Measurements from ENCODE around the gene TMEM223. TPM values are rescaled to one million over a fixed set of nuclear protein-coding genes. Genes with fewer than 3 reads are reported as not detected.
"Not testable (repeated sequence)": the region's sequence is repeated elsewhere in the genome, so short reads cannot be mapped to it uniquely, and the experiment has no call there.

TMEM223 gene
- total RNA-seq, 1 donor from 2014 or later, result 92.5 TPM

GRCh38 chr11:62753736-62754603, 37.8 kb downstream of the TMEM223 start, which contains the start of gene ZBTB3:
Gene ZBTB3, minus strand, starts transcription at chr11:62754160. Its CDS starts 496 bp downstream, at chr11:62753664.
- TF ChIP-seq, protein P1, sequence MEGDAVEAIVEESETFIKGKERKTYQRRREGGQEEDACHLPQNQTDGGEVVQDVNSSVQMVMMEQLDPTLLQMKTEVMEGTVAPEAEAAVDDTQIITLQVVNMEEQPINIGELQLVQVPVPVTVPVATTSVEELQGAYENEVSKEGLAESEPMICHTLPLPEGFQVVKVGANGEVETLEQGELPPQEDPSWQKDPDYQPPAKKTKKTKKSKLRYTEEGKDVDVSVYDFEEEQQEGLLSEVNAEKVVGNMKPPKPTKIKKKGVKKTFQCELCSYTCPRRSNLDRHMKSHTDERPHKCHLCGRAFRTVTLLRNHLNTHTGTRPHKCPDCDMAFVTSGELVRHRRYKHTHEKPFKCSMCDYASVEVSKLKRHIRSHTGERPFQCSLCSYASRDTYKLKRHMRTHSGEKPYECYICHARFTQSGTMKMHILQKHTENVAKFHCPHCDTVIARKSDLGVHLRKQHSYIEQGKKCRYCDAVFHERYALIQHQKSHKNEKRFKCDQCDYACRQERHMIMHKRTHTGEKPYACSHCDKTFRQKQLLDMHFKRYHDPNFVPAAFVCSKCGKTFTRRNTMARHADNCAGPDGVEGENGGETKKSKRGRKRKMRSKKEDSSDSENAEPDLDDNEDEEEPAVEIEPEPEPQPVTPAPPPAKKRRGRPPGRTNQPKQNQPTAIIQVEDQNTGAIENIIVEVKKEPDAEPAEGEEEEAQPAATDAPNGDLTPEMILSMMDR (IDR thresholded peaks at IDR 0.05), result no peak
- Histone ChIP-seq H3K9me3 (no peaks in the 10 kb centered on the region), H3K27me3 (no peaks in the 10 kb centered on the region), H3K36me3 (peaks cover 0 to 14% of the 10 kb centered on the region in 2 donors), H3K4me3 (peak within 1 kb of the TSS; percentile 65 to 72), H3K4me1 (peaks cover 11 to 15% of the 10 kb centered on the region in 2 donors), H3K27ac (peak within 1 kb of the TSS; percentile 86)
- intact Hi-C loops (cut with DNase I), result loop anchor here (1.0 kb wide), 1 partner anchor 26 kb away; the partner anchor contains the start of gene TTC9C
- DNase-seq (ENCODE audit: low spot score in 2 of 2), result peak; percentile 94 to 99

DNA sequence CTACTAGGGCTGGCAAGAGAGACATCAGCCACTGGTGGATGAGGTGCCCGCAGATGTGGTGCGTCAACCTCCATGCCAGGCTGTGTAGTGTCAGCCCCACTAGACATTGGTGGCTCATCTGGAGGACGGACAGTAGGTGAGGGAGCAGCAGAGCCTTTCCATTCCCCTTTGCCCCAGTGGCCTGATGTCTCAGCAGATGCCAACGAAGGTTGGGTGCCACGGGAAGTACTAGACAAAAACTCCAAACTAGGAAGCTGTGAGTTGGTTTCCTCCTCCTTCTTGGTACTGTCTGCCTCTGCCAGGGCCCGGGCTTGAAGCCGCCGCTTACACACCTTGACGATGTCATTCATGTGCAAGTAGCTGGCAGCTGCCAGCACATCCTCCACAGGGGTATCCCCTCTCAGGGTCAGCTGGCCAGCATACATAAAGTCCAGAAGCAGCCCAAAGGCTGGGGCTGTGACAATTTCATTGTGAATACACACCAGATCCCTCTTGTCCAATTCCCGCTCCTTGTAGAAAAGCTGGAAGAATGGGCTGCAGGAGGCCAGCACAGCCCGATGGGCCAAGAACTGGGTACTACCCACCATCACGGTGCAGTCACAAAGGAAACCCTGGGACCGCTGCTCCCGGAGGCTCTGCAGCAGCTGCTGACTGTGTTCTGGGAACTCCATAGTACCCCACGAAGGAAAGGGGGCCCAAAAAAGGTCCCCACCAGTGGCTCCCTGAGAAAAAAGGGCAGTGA, 38.6 kb downstream of the TMEM223 start:
- intact Hi-C loops (cut with DNase I), result loop anchor here (1.0 kb wide), 1 partner anchor 25 kb away; the partner anchor contains the start of gene TTC9C
- peak overlapping the region; percentile 86 for H3K27ac ChIP-seq
- no peaks in the 10 kb centered on the region for H3K9me3 ChIP-seq
- H3K4me1 ChIP-seq, result peaks cover 11 to 15% of the 10 kb centered on the region in 2 donors
- no peak for DNase-seq (ENCODE audit: low spot score in 2 of 2)
- H3K27me3 ChIP-seq, result no peaks in the 10 kb centered on the region
- H3K36me3 ChIP-seq, result peaks cover 0 to 14% of the 10 kb centered on the region in 2 donors
- peak overlapping the region; percentile 65 to 72 for H3K4me3 ChIP-seq
- TF ChIP-seq, protein P1 (IDR thresholded peaks at IDR 0.05), result no peak

DNA sequence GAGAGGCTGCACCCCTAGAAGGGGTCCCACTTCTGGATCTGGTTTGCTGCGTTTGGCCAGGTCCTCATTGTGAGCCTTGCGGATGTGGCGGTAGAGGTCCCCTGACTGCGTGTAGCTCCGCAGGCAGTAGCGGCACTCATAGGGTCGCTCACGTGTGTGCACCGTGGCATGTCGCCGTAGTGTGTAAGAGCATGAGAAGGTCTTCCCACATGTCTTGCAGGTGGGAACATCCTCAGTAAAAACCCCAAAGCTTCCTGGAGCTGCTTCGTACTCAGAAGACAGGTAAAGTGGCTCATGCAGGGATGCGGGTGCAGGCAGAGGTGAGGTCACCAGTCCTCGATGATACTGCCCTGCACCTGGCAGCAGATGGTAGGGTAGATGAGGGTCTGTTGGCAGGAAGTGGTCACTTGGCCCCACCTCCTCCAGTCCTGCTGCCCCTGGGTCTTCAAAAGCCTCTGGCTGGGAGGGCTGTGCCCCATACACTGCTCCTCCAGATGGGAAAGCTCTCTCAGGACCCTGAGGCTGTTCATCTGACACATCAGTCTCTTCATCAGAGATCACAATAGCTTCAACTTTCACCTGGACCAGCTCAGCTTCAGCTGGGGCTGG, 39.5 kb downstream of the TMEM223 start:
- no peak overlapping the region for H3K4me3 ChIP-seq
- intact Hi-C loops (cut with DNase I), result no loop called here
- peaks cover 0 to 14% of the 10 kb centered on the region in 2 donors for H3K36me3 ChIP-seq
- DNase-seq (ENCODE audit: low spot score in 2 of 2), result no peak
- H3K27ac ChIP-seq, result no peak overlapping the region
- TF ChIP-seq, protein P1 (IDR thresholded peaks at IDR 0.05), result no peak
- no peaks in the 10 kb centered on the region for H3K9me3 ChIP-seq
- no peaks in the 10 kb centered on the region for H3K27me3 ChIP-seq
- peaks cover 11 to 15% of the 10 kb centered on the region in 2 donors for H3K4me1 ChIP-seq

- H3K4me1 ChIP-seq, result peaks cover 11 to 15% of the 10 kb centered on the region in 2 donors
- DNase-seq (ENCODE audit: low spot score in 2 of 2); intact Hi-C loops (cut with DNase I); H3K27ac ChIP-seq; H3K4me3 ChIP-seq; H3K27me3 ChIP-seq; H3K9me3 ChIP-seq: not testable (repeated sequence)
- H3K36me3 ChIP-seq, result peaks cover 0 to 14% of the 10 kb centered on the region in 2 donors
Observed at GRCh38 chr11:62749931-62750330, 41.9 kb downstream of the TMEM223 start.

GRCh38 chr11:62747475-62748160, 44.2 kb downstream of the TMEM223 start:
- H3K27ac ChIP-seq, result no peak overlapping the region
- H3K4me3 ChIP-seq, result no peak overlapping the region
- intact Hi-C loops (cut with DNase I), result no loop called here
- no peaks in the 10 kb centered on the region for H3K9me3 ChIP-seq
- TF ChIP-seq, protein P1 (IDR thresholded peaks at IDR 0.05), result no peak
- DNase-seq (ENCODE audit: low spot score in 2 of 2), result no peak
- peaks cover 0 to 11% of the 10 kb centered on the region in 2 donors for H3K36me3 ChIP-seq
- H3K27me3 ChIP-seq, result no peaks in the 10 kb centered on the region
- H3K4me1 ChIP-seq, result peaks cover 2% of the 10 kb centered on the region in 2 donors

Other genes starting within 250 kb of the TMEM223 start
- gene AHNAK, start 245.2 kb downstream of the TMEM223 start, total RNA-seq, result 718 TPM
- 1,083 TPM for gene EEF1G, start 218.1 kb downstream of the TMEM223 start, total RNA-seq
- gene TUT1, start 200.5 kb downstream of the TMEM223 start, total RNA-seq, result 18.4 TPM
- 79.2 TPM for gene MTA2, start 190.1 kb downstream of the TMEM223 start, total RNA-seq
- gene EML3, start 179.2 kb downstream of the TMEM223 start, total RNA-seq, result 207 TPM
- gene ROM1, start 178.7 kb downstream of the TMEM223 start, total RNA-seq, result not detected
- 61.3 TPM for gene B3GAT3, start 170.0 kb downstream of the TMEM223 start, total RNA-seq
- 326 TPM for gene GANAB, start 145.4 kb downstream of the TMEM223 start, total RNA-seq
- 8.1 TPM for gene INTS5, start 138.7 kb downstream of the TMEM223 start, total RNA-seq
- 49.8 TPM for gene C11orf98, start 126.8 kb downstream of the TMEM223 start, total RNA-seq
- not detected for gene CSKMT, start 126.7 kb downstream of the TMEM223 start, total RNA-seq
- gene UQCC3, start 120.3 kb downstream of the TMEM223 start, total RNA-seq, result 3.9 TPM
- not detected for gene LBHD1, start 119.7 kb downstream of the TMEM223 start, total RNA-seq
- 60.2 TPM for gene UBXN1, start 112.9 kb downstream of the TMEM223 start, total RNA-seq
- gene LRRN4CL, start 102.5 kb downstream of the TMEM223 start, total RNA-seq, result 12.1 TPM
- gene BSCL2, start 84.6 kb downstream of the TMEM223 start, total RNA-seq, result 55.9 TPM
- not detected for gene GNG3, start 84.3 kb downstream of the TMEM223 start, total RNA-seq
- gene HNRNPUL2, start 64.5 kb downstream of the TMEM223 start, total RNA-seq, result 14.6 TPM
- gene TTC9C, start 63.5 kb downstream of the TMEM223 start, total RNA-seq, result 1.4 TPM
- 2.9 TPM for gene ZBTB3, start 37.8 kb downstream of the TMEM223 start, total RNA-seq
- 110 TPM for gene POLR2G, start 30.4 kb downstream of the TMEM223 start, total RNA-seq
- 51.7 TPM for gene TAF6L, start 20.6 kb downstream of the TMEM223 start, total RNA-seq
- gene TMEM179B, start 4.6 kb downstream of the TMEM223 start, total RNA-seq, result 102 TPM
- gene NXF1, start 13.4 kb upstream of the TMEM223 start, total RNA-seq, result 41.8 TPM
- 40.3 TPM for gene STX5, start 40.0 kb upstream of the TMEM223 start, total RNA-seq
- gene TEX54, start 40.8 kb upstream of the TMEM223 start, total RNA-seq, result not detected
- gene WDR74, start 47.6 kb upstream of the TMEM223 start, total RNA-seq, result 28.7 TPM
- gene SLC3A2, start 88.9 kb upstream of the TMEM223 start, total RNA-seq, result 143 TPM
- gene CHRM1, start 129.4 kb upstream of the TMEM223 start, total RNA-seq, result not detected
- not detected for gene SLC22A6, start 193.0 kb upstream of the TMEM223 start, total RNA-seq
- gene SLC22A8, start 223.8 kb upstream of the TMEM223 start, total RNA-seq, result not detected

Measured in ascending aorta (tissue), 2 donors.